Neural cell (in vitro differentiated cells): ENCODE data around the gene ILF3. TPM values are rescaled to one million over a fixed set of nuclear protein-coding genes. Genes with fewer than 3 reads are reported as not detected.
A peak's percentile ranks its signal among the peaks of the same experiment; 100 is the strongest.

ENCODE experiments used
- H2AFZ ChIP-seq: fragments of 200-600, 300-800 bp; sonication (generic), shearing (Covaris generic); 2 replicates; pipeline ENCODE4 v1.6.0; 2014; ENCODE audit warnings: low read depth, mild to moderate bottlenecking, antibody characterized with exemption, low read length, moderate library complexity
- H3F3A ChIP-seq: fragments of 200-600 bp; shearing (Covaris generic); 2 replicates; pipeline ENCODE4 v1.6.1; 2016; ENCODE audit warnings: mild to moderate bottlenecking, moderate library complexity, mixed read lengths, antibody characterized with exemption, low read length; ENCODE audit not compliant: insufficient read depth, poor library complexity, severe bottlenecking
- H3K27ac ChIP-seq: fragments of 200-600, 300-800 bp; sonication (generic), shearing (Covaris generic); 2 replicates; pipeline ENCODE4 v1.5.1; 2014; ENCODE audit warnings: mild to moderate bottlenecking, low read length, moderate library complexity
- H3K27me3 ChIP-seq: fragments of 300-800, 200-600 bp; sonication (generic), shearing (Covaris generic); 2 replicates; pipeline ENCODE4 v1.6.0; 2014; ENCODE audit warnings: mild to moderate bottlenecking, low read depth, low read length, moderate library complexity; ENCODE audit not compliant: insufficient read depth
- H3K36me3 ChIP-seq: fragments of 300-800, 200-600 bp; sonication (generic), shearing (Covaris generic); 2 replicates; pipeline ENCODE4 v1.5.1; 2014; ENCODE audit warnings: mild to moderate bottlenecking, antibody characterized with exemption, low read length, moderate library complexity; ENCODE audit not compliant: insufficient read depth
- H3K4me2 ChIP-seq: fragments of 300-800, 200-600 bp; sonication (generic), shearing (Covaris generic); 2 replicates; pipeline ENCODE4 v1.6.0; 2014; ENCODE audit warnings: mild to moderate bottlenecking, low read length
- H3K4me3 ChIP-seq: fragments of 300-800, 200-600 bp; sonication (generic), shearing (Covaris generic); 2 replicates; pipeline ENCODE4 v1.5.1; 2014; ENCODE audit warnings: mild to moderate bottlenecking, low read length, moderate library complexity
- H3K79me2 ChIP-seq: fragments of 200-600 bp; shearing (Covaris generic); replicated peaks from 2 replicates; pipeline ENCODE4 v1.6.0; 2014; ENCODE audit warnings: mild to moderate bottlenecking, low read length, moderate library complexity; ENCODE audit not compliant: insufficient read depth
- H3K9ac ChIP-seq: fragments of 300-800, 200-600 bp; sonication (generic), shearing (Covaris generic); 2 replicates; pipeline ENCODE4 v1.6.1; 2016; ENCODE audit warnings: mild to moderate bottlenecking, low read length, mixed read lengths
- H3K9me2 ChIP-seq: fragments of 200-600 bp; shearing (Covaris generic); 2 replicates; pipeline ENCODE4 v1.6.1; 2016; ENCODE audit warnings: mild to moderate bottlenecking, low read length, mixed read lengths; ENCODE audit not compliant: insufficient read depth
- H3K9me3 ChIP-seq: fragments of 200-600, 300-800 bp; sonication (generic), shearing (Covaris generic); 2 replicates; pipeline ENCODE4 v1.6.1; 2016; ENCODE audit warnings: mild to moderate bottlenecking, mixed run types, low read length, moderate library complexity, mixed read lengths
- H4K20me1 ChIP-seq: fragments of 200-600 bp; shearing (Covaris generic); 2 replicates; pipeline ENCODE4 v1.6.1; 2016; ENCODE audit warnings: mild to moderate bottlenecking, mixed run types; ENCODE audit not compliant: insufficient read depth
- EP300 ChIP-seq: fragments of 450-650 bp; conservative IDR thresholded peaks from 2 replicates; pipeline ENCODE4 v1.6.1; 2014; ENCODE audit warnings: antibody characterized with exemption, mild to moderate bottlenecking, moderate library complexity; ENCODE audit not compliant: poor library complexity, severe bottlenecking
- EZH2 ChIP-seq: fragments of 200-600, 300-800 bp; shearing (Covaris generic), sonication (generic); IDR thresholded peaks from 2 replicates; pipeline ENCODE4 v1.6.1; 2014; ENCODE audit warnings: antibody characterized with exemption, low read length, borderline replicate concordance, mild to moderate bottlenecking; ENCODE audit not compliant: insufficient read depth, poor library complexity, severe bottlenecking
- MXI1 ChIP-seq: fragments of 450-650 bp; conservative IDR thresholded peaks from 2 replicates; pipeline ENCODE4 v1.6.1; 2014; ENCODE audit warnings: antibody characterized with exemption, mild to moderate bottlenecking; ENCODE audit not compliant: poor library complexity, severe bottlenecking
- POLR2AphosphoS5 ChIP-seq: IDR thresholded peaks from 2 replicates; pipeline ENCODE4 v1.6.1; 2012
- RAD21 ChIP-seq: fragments of 450-650 bp; conservative IDR thresholded peaks from 2 replicates; pipeline ENCODE4 v1.6.1; 2014; ENCODE audit warnings: antibody characterized with exemption, mild to moderate bottlenecking, moderate library complexity
- SMC3 ChIP-seq: fragments of 450-650 bp; conservative IDR thresholded peaks from 2 replicates; pipeline ENCODE4 v1.6.1; 2014; ENCODE audit warnings: antibody characterized with exemption, mild to moderate bottlenecking, moderate library complexity; ENCODE audit not compliant: poor library complexity
- polyA plus RNA-seq: library from polyadenylated mRNA; depleted of rRNA; stranded (reverse); fragments of >200 nt; gene quantifications from 2 replicates; pipeline ENCODE4 v1.2.3, GENCODE V29; 2014
- TF ChIP-seq, protein P1 (sequence below): IDR thresholded peaks from 2 replicates; pipeline ENCODE4 v1.6.1; 2012; ENCODE audit warnings: borderline replicate concordance
- TF ChIP-seq, protein P2 (sequence below): fragments of 450-650 bp; IDR thresholded peaks from 2 replicates; pipeline ENCODE4 v1.5.1; 2014; ENCODE audit warnings: antibody characterized with exemption, mild to moderate bottlenecking, moderate library complexity; ENCODE audit not compliant: poor library complexity, severe bottlenecking

The ILF3 gene
- polyA plus RNA-seq, 1 donor from 2014 or later: 464 TPM

DNA sequence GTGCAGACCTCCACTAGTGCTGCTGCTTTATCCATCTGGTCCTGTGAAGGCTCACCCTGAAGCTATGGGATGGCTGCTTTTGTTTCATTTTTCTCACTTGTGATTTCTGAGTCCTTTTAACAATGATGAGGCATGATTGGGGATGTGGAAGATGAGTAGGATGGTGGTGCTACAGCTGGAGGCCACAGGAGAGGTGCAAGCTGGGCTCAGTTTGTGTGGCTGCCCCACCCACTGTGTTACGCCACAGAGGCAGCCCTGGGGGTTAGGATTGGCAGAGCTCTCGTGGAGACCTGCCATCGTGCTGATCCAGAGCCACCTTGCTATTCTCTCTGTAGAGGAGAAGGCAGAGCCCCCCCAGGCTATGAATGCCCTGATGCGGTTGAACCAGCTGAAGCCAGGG, 27.5 kb downstream of the ILF3 start:
- peaks cover 13% of the 10 kb centered on the region for H3K79me2 ChIP-seq
- no peaks in the 10 kb centered on the region for H3K36me3 ChIP-seq
- no peak overlapping the region for H3K4me3 ChIP-seq
- no peak overlapping the region for H3K9ac ChIP-seq
- no peak overlapping the region for H2AFZ ChIP-seq
- H3K4me2 ChIP-seq: no peak overlapping the region
- no peak overlapping the region for H3K27ac ChIP-seq
- H4K20me1 ChIP-seq: peaks cover 17% of the 10 kb centered on the region
- H3K27me3 ChIP-seq: no peaks in the 10 kb centered on the region
- no peaks in the 10 kb centered on the region for H3K9me2 ChIP-seq
- no peaks in the 10 kb centered on the region for H3K9me3 ChIP-seq
- TF ChIP-seq, protein P1, sequence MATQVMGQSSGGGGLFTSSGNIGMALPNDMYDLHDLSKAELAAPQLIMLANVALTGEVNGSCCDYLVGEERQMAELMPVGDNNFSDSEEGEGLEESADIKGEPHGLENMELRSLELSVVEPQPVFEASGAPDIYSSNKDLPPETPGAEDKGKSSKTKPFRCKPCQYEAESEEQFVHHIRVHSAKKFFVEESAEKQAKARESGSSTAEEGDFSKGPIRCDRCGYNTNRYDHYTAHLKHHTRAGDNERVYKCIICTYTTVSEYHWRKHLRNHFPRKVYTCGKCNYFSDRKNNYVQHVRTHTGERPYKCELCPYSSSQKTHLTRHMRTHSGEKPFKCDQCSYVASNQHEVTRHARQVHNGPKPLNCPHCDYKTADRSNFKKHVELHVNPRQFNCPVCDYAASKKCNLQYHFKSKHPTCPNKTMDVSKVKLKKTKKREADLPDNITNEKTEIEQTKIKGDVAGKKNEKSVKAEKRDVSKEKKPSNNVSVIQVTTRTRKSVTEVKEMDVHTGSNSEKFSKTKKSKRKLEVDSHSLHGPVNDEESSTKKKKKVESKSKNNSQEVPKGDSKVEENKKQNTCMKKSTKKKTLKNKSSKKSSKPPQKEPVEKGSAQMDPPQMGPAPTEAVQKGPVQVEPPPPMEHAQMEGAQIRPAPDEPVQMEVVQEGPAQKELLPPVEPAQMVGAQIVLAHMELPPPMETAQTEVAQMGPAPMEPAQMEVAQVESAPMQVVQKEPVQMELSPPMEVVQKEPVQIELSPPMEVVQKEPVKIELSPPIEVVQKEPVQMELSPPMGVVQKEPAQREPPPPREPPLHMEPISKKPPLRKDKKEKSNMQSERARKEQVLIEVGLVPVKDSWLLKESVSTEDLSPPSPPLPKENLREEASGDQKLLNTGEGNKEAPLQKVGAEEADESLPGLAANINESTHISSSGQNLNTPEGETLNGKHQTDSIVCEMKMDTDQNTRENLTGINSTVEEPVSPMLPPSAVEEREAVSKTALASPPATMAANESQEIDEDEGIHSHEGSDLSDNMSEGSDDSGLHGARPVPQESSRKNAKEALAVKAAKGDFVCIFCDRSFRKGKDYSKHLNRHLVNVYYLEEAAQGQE: no peak
- TF ChIP-seq EZH2: no peak
- no peak for TF ChIP-seq MXI1
- TF ChIP-seq EP300: no peak
- TF ChIP-seq, protein P2, sequence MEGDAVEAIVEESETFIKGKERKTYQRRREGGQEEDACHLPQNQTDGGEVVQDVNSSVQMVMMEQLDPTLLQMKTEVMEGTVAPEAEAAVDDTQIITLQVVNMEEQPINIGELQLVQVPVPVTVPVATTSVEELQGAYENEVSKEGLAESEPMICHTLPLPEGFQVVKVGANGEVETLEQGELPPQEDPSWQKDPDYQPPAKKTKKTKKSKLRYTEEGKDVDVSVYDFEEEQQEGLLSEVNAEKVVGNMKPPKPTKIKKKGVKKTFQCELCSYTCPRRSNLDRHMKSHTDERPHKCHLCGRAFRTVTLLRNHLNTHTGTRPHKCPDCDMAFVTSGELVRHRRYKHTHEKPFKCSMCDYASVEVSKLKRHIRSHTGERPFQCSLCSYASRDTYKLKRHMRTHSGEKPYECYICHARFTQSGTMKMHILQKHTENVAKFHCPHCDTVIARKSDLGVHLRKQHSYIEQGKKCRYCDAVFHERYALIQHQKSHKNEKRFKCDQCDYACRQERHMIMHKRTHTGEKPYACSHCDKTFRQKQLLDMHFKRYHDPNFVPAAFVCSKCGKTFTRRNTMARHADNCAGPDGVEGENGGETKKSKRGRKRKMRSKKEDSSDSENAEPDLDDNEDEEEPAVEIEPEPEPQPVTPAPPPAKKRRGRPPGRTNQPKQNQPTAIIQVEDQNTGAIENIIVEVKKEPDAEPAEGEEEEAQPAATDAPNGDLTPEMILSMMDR: no peak
- H3F3A ChIP-seq: no peaks in the 10 kb centered on the region

DNA sequence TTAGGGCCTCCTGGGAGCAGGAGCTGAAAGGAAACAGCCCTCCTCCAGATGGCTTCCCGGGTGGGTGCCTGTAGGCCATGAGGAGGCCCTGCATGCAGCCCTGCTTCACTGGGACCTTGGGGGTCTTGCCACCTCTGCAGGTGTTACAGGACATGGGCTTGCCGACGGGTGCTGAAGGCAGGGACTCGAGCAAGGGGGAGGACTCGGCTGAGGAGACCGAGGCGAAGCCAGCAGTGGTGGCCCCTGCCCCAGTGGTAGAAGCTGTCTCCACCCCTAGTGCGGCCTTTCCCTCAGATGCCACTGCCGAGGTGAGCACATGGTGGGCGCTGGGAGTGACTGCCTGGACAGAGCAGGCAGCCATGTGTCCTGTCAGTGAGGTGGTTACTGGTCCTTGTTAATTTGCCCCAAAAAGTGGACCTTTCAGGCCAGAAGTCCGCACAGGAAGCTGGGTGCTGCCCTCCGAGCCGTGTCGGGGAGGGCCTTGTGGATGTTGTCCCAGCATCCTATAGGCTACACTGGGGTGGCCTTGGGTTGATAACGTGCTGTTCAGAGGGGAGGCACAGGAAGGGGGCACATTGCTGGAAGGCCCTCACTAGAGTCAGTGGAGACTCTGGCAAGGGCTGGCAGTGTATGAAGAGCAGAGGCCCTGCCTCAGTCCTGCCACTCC, 28.4 kb downstream of the ILF3 start:
- peak; percentile 9 for TF ChIP-seq POLR2AphosphoS5
- no peak for TF ChIP-seq EP300
- Histone ChIP-seq H3K27me3 (no peaks in the 10 kb centered on the region), H4K20me1 (peaks cover 17% of the 10 kb centered on the region), H3K36me3 (no peaks in the 10 kb centered on the region), H3F3A (no peaks in the 10 kb centered on the region), H3K9ac (no peak overlapping the region), H3K4me3 (no peak overlapping the region), H3K9me2 (no peaks in the 10 kb centered on the region), H3K4me2 (no peak overlapping the region), H2AFZ (no peak overlapping the region), H3K79me2 (peaks cover 13% of the 10 kb centered on the region), H3K27ac (no peak overlapping the region), H3K9me3 (no peaks in the 10 kb centered on the region)

DNA sequence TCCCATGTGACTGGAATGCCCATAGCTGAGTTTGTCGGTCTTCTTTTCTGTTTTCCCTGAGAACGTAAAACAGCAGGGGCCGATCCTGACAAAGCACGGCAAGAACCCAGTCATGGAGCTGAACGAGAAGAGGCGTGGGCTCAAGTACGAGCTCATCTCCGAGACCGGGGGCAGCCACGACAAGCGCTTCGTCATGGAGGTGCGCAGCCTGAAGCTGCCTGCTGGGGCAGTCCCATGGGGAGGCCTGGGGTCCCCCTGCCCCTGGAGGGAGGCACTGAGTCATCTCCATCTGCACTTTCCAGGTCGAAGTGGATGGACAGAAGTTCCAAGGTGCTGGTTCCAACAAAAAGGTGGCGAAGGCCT, 28.9 kb downstream of the ILF3 start:
- H3K27ac ChIP-seq: no peak overlapping the region
- no peaks in the 10 kb centered on the region for H3K9me2 ChIP-seq
- no peak overlapping the region for H2AFZ ChIP-seq
- H3K36me3 ChIP-seq: no peaks in the 10 kb centered on the region
- TF ChIP-seq POLR2AphosphoS5 (no peak), MXI1 (no peak), RAD21 (no peak), EZH2 (no peak), EP300 (no peak), SMC3 (no peak)
- TF ChIP-seq, protein P2: no peak
- H3K4me2 ChIP-seq: no peak overlapping the region
- H3K9ac ChIP-seq: no peak overlapping the region
- H3K27me3 ChIP-seq: no peaks in the 10 kb centered on the region
- no peaks in the 10 kb centered on the region for H3K9me3 ChIP-seq
- H4K20me1 ChIP-seq: peaks cover 17% of the 10 kb centered on the region
- H3K4me3 ChIP-seq: no peak overlapping the region
- peaks cover 9% of the 10 kb centered on the region for H3K79me2 ChIP-seq
- H3F3A ChIP-seq: no peaks in the 10 kb centered on the region
